ENCODE results near the gene SCN8A.

SCN8A gene

DNA sequence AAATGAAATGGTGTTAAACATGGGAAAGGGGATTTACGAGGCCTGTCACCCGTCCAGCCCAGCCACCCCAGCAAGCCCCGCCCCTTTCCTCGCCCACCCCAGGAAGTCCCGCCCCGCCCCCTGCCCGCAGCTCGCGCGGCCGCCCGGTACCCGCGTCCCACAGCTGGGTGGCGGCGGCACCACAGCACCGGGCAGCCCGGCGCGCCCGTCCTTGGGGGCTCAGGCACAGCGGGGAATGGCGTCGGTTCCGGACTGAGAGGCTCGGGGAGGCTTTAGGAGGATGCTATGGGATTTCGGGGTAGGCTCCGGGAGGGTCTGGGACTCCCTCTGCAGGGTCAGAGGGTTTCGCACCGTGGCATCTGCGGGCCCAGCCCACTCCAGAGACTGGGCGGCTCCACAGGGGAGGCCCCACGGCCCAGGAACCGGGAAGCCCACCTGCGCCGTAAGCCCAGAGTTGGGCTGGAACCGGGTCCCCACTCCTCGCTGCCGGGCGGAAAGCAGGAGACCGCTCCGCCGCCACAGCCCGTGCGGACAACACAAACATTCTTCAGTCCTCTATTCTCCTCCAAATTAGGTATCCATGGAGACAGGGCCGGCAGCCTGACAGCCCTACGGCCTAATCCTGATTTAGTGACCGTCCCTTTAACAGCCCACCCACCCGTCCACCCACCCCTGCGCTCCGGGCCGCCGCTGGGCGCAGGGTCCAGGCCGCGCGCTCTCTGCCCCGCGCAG lies 256.0 kb downstream of the SCN8A start:
- peak overlapping the region; percentile 52 for H3K4me3 ChIP-seq (ENCODE audit: low read depth, low read length)
- TF ChIP-seq, protein P1, sequence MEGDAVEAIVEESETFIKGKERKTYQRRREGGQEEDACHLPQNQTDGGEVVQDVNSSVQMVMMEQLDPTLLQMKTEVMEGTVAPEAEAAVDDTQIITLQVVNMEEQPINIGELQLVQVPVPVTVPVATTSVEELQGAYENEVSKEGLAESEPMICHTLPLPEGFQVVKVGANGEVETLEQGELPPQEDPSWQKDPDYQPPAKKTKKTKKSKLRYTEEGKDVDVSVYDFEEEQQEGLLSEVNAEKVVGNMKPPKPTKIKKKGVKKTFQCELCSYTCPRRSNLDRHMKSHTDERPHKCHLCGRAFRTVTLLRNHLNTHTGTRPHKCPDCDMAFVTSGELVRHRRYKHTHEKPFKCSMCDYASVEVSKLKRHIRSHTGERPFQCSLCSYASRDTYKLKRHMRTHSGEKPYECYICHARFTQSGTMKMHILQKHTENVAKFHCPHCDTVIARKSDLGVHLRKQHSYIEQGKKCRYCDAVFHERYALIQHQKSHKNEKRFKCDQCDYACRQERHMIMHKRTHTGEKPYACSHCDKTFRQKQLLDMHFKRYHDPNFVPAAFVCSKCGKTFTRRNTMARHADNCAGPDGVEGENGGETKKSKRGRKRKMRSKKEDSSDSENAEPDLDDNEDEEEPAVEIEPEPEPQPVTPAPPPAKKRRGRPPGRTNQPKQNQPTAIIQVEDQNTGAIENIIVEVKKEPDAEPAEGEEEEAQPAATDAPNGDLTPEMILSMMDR (IDR thresholded peaks at IDR 0.05; ENCODE audit: low read depth, low read length, missing control alignments): no peak
- no peak for DNase-seq
- in situ Hi-C loops (cut with HindIII; ENCODE audit: low pct_ligation_motif_present, low sequenced_read_pairs): no loop called here
- H3K27me3 ChIP-seq (replicated peaks): peaks cover 56% of the 10 kb centered on the region
- H3K27ac ChIP-seq: no peak overlapping the region
- H3K36me3 ChIP-seq (replicated peaks): no peaks in the 10 kb centered on the region

- H3K27me3 ChIP-seq (replicated peaks): peaks cover 55% of the 10 kb centered on the region
- peak overlapping the region; percentile 12 for H3K4me3 ChIP-seq (ENCODE audit: low read depth, low read length)
These were observed 256.8 kb downstream of the SCN8A start for GRCh38 chr12:51847643-51848325.

DNA sequence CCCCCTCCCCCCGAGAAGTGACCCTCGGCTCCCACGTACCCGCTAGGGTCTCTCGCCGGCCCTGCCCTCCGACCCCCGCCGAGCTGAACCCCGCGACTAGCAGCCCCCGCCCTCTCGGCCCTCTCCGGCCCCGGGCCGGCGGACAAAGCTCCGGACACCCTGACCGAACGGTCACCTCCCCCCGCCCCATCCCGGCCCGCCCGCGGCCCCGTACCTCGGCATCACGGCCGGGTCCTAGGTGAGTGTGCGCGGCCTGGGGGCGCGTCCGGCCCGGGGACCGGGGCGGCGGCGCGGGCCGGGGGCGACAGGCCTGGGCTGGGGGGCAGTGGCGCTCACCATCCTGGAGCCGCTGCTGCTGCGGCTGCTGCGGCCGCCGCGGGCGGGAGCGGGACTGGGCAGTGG lies 257.3 kb downstream of the SCN8A start, which contains the start of gene FIGNL2:
TSS of gene FIGNL2 (minus strand) at position 393 of the 402 bp plus-strand sequence. CDS start 26,305 bp downstream, outside the sequence.
- Histone ChIP-seq H3K4me3 (ENCODE audit: low read depth, low read length) (peak within 1 kb of the TSS; percentile 12), H3K27me3 (replicated peaks) (peaks cover 55% of the 10 kb centered on the region), H3K36me3 (replicated peaks) (no peaks in the 10 kb centered on the region), H3K27ac (no peak within 1 kb of the TSS)
- TF ChIP-seq, protein P1 (IDR thresholded peaks at IDR 0.05; ENCODE audit: low read depth, low read length, missing control alignments): no peak
- in situ Hi-C loops (cut with HindIII; ENCODE audit: low pct_ligation_motif_present, low sequenced_read_pairs): no loop called here
- DNase-seq: no peak

More at GRCh38 chr12:51847643-51848325, 256.8 kb downstream of the SCN8A start:
- Histone ChIP-seq H3K27ac (no peak overlapping the region), H3K36me3 (replicated peaks) (no peaks in the 10 kb centered on the region)
- no peak for DNase-seq
- TF ChIP-seq, protein P1 (IDR thresholded peaks at IDR 0.05; ENCODE audit: low read depth, low read length, missing control alignments): no peak
- in situ Hi-C loops (cut with HindIII; ENCODE audit: low pct_ligation_motif_present, low sequenced_read_pairs): no loop called here

DNA sequence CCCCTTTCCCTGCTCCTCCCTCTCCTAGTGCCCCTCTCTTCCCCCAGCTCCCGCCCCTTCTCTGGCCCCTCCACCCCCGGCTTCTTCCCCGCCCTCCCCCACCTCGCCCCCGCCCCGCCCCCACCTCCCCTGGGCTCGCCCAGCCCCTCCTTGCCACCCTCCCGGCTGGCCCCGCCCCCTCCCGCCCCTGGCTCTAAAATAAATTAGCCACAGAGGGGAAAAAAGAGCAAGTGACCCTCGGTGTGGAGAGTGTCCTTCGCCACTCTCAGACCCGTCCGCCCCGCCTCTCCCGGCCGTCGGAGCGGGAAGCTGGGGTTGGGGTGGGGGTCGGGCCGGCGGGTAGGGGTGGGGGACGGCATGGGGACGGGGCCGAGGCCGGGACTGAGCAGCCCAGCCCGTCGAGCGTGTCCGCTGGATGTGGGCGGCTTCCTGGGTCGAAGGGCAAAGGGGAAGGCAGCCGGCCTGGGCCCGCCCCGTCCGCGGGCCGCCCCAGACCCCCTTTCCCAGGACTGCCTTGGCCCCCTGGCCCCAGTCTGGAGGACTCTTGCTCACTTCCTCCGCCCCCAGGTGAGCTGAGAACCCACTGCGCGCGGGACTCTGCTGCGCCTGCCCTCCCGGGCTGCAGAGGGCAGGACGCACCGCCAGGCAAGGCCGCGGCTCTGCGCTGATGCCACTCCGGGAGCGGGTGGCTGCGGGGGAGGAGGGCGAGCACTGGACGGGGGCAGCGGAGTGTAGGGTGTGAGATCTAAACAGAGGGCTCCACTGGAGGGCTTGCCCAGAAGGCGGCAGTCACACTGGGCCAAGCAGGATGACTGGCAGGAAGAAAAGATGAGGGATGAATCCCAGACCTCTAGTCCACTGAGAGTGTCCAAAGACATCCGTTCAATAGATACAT lies 258.1 kb downstream of the SCN8A start:
- no peak for DNase-seq
- H3K36me3 ChIP-seq (replicated peaks): no peaks in the 10 kb centered on the region
- TF ChIP-seq, protein P1 (IDR thresholded peaks at IDR 0.05; ENCODE audit: low read depth, low read length, missing control alignments): no peak
- in situ Hi-C loops (cut with HindIII; ENCODE audit: low pct_ligation_motif_present, low sequenced_read_pairs): no loop called here
- H3K27ac ChIP-seq: no peak overlapping the region
- peaks cover 52% of the 10 kb centered on the region for H3K27me3 ChIP-seq (replicated peaks)
- no peak overlapping the region for H3K4me3 ChIP-seq (ENCODE audit: low read depth, low read length)

DNA sequence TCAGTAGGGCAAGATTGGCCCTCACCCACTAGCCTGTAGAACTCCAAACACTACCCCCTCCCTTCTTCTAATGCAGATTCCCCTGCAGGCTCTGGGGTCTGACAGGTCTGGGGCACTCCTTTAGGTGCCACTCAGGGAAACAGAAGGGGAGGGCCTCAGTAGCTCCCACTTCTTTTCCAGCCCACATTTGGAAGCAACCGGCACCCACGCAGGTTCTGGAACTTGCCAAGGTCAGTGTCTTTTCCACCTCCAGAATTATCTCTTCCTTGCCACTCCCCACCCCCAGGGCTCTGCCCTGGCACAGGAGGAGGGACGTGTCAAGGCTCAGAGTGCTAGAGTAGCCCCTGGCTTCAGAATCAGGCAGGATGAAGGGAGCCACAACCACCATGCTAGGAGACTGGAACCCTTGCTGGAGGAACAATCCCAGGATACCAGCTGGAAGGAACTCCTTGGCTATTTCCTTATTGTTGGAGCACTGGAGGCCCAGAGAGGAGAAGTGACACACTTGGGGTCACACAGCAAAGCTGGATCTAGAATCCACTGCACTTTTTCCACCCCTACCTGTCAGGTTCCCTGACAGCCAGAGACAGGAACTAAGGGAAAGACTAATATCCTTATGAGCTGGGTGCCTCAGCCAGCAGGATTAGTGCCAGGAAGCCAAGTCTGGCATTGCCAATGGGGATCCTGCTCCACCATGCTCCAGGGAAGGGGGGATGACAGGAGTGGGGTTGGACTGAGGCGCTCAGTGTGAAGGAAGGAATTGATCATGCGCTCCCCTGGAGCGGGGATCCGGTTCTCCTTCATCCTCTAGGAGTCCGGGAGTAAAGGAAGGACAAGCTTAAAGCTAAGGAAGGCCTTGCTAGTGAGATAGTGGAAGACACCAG lies 259.3 kb downstream of the SCN8A start:
- Histone ChIP-seq H3K4me3 (ENCODE audit: low read depth, low read length) (no peak overlapping the region), H3K27me3 (replicated peaks) (peaks cover 42% of the 10 kb centered on the region), H3K27ac (no peak overlapping the region), H3K36me3 (replicated peaks) (no peaks in the 10 kb centered on the region)
- no peak for DNase-seq
- in situ Hi-C loops (cut with HindIII; ENCODE audit: low pct_ligation_motif_present, low sequenced_read_pairs): no loop called here
- TF ChIP-seq, protein P1 (IDR thresholded peaks at IDR 0.05; ENCODE audit: low read depth, low read length, missing control alignments): no peak

All from brain microvascular endothelial cell (primary cell).